LoVo (cell line): ENCODE results near the gene SLC26A8.
"Not testable (repeated sequence)": the region's sequence is repeated elsewhere in the genome, so short reads cannot be mapped to it uniquely, and the experiment has no call there.

ENCODE experiments used
- DNase-seq: peaks from one replicate; pipeline ENCODE4 v3.0.0-alpha.2; 2016; ENCODE audit warnings: low spot score

Gene SLC26A8

GRCh38 chr6:36050305-36050704 is 25.9 kb upstream of the SLC26A8 start:
- no peak for DNase-seq

DNA sequence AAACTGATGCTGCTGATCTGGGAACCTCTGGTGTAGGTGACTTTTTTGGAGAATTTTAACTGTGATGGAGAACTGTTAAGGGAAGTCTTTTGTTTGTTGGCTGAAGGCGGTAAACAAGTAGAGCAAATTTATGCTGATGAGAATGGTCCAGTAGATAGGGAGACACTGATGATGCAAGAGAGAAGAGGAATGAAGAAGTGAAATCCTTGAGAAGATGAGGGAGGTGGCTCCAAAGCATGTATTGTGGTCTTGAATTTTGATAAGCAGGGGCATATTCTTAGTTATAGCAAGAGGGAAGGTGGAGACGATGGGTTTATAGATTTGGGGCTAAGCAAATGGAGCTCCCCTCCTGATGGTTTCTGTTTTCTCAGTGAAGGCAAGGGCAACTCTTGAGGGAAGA is 25.1 kb upstream of the SLC26A8 start:
- no peak for DNase-seq

DNA sequence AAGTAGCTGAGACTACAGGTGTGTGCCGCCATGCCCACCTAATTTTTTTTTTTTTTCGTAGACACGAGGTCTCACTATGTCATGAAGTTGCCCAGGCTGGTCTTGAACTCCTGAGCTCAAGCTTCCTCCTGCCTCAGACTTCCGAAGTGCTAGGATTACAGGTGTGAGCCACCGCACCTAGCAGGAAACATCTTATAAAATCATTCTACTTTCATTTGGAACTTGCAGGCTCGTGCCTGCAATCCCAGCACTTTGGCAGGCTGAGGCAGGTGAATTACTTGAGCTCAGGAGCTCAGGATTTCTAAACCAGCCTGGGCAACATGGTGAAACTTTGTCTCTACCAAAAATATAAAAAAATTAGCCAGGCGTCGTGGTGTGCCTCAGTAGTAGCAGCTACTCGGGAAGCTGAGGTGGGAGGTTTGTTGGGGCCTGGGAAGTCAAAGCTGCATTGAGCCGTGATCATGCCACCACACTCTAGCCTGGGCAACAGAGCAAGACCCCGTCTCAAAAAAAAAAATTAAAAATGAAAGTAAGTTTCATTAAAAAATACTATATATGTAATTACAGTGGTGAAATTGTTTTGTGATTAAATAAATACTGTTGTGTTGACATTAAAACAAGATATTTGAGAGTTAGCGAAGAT is 18.3 kb upstream of the SLC26A8 start:
- DNase-seq: no peak

- no peak for DNase-seq
Measured at GRCh38 chr6:36040958-36041357, 16.5 kb upstream of the SLC26A8 start.

GRCh38 chr6:36039112-36039511 is 14.7 kb upstream of the SLC26A8 start:
- DNase-seq: no peak

DNA sequence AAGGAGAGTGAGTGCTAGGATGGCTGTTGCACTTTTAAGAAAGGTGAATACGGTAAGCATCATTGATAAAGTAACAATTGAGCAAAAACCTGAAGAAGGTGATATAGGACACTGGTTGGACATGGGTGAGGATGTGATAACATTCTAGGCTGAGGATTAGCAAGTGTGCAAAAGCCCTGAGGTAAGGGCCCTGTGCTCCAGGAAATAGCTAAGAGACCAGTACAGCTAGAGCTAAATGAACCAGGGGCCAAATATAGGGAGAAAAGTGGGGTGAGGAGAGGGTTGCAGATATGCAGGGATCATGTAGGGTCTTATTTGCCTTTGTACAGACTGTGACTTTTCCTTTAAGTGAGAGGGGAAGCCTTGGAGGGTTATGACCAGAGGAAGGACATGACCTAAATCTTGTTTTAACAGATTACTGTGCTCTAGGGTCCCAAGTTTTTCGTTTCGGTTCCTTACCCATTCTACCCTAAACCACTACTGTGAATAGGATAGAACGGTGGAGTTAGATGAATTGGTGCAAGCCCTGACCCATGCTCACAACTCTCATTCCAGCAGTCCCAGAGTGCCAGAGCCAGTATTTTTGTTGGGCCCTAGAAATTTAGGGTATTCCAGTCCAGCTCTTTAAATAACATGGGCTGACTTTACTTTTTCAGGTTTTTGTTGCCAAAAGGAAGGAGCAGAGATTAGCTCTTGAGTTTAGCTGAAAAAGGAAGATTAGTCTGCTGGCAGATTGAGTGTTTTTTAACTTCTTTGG is 13.9 kb upstream of the SLC26A8 start:
- DNase-seq: no peak

DNA sequence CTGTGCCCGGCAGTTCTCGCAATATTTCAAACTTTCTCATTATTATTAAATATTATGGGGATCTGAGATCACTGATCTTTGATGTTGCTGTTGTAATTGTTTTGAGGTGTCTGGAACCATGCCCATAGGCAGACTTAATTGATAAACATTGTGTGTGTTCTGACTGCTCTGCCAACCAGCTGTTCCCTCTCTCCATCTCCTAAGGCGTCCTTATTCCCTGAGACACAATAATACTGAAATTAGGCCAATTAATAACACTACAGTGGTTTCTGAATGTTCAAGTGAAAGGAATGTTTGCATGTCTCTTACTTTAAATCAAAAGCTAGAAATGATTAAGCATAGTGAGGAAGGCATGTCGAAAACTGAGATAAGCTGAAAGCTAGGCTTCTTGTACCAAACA is 10.8 kb upstream of the SLC26A8 start:
- no peak for DNase-seq

DNA sequence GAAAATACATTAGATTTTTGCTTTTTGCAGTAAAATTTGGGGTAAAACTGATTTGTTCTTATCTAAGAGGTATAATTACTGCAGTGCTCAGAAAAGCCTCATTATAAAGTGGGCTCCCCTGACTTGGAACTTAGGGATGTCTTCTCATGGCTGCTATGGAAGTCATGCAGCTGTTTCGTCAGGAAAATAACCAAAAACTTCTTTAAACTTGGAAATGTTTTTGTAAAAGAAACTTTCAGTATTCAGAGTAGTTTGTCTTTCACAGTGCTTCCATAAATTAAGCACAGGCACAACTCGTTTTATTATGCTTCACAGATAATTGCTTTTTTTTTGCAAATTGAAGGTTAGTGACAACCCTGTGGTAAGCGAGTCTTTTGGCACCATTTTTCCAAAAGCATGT is 10.0 kb upstream of the SLC26A8 start:
- DNase-seq: no peak

DNA sequence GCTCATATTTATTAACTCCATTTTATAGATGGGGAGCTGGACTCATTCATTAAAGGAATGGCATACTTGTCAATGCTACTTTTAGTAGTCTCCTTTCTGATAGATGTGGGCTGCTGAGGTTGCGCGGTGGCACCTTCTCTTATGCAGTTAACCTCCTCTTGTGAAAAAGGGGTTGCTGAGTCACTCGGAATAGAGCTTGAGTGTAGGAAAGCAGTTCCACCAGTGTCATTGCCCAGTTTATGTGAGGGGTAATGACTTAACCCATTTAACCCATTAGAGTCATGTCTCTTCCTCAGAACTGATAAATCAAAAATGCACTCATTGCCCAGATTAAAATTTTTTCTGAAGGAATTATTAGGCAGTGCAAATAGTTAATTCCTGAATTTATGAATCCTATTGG is 9.5 kb upstream of the SLC26A8 start:
- no peak for DNase-seq

- not testable (repeated sequence) for DNase-seq
Measured at GRCh38 chr6:36033144-36033543, 8.7 kb upstream of the SLC26A8 start.

GRCh38 chr6:36032261-36032660 is 7.8 kb upstream of the SLC26A8 start:
- DNase-seq: no peak

DNA sequence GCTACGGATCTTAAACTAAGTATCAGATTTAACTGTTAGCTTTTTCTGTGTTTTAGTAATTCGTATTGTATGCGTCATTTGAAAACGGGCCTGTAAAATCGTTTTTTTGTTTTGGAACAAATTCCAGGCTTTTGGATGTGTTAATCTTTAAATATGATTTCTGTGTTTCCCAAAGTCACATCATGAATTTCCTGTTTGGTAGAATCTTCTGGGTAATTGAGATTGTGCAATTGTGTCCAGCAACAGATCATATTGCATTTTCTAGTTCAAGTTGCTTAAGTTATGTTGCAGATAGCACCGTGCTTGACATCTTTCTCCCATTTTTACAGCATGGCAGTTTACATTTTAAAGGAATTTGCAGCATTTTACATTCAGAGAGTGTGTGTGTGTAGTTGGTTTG is 5.0 kb upstream of the SLC26A8 start:
- DNase-seq: peak; percentile 19

- peak; percentile 56 for DNase-seq
Measured at GRCh38 chr6:36028877-36029324, 4.5 kb upstream of the SLC26A8 start.

- DNase-seq: peak; percentile 23
Measured at GRCh38 chr6:36028088-36028876, 3.8 kb upstream of the SLC26A8 start.

DNA sequence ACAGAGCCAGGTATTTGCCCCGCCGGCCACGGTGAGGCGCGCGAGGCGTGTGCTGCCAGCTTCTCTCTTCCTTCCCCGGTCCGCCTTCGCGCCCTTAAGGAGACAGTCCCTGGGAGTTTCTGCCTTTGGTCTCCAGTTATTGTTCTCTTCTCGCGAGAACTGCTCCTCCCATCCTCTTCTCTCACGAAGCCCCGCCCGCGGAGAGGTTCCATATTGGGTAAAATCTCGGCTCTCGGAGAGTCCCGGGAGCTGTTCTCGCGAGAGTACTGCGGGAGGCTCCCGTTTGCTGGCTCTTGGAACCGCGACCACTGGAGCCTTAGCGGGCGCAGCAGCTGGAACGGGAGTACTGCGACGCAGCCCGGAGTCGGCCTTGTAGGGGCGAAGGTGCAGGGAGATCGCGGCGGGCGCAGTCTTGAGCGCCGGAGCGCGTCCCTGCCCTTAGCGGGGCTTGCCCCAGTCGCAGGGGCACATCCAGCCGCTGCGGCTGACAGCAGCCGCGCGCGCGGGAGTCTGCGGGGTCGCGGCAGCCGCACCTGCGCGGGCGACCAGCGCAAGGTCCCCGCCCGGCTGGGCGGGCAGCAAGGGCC is 3.2 kb upstream of the SLC26A8 start, which contains the start of gene MAPK14:
Gene MAPK14 (plus strand): TSS at position 308 of the 587 bp plus-strand sequence. CDS start 350 bp downstream, outside the sequence.
- DNase-seq: peak; percentile 100

DNA sequence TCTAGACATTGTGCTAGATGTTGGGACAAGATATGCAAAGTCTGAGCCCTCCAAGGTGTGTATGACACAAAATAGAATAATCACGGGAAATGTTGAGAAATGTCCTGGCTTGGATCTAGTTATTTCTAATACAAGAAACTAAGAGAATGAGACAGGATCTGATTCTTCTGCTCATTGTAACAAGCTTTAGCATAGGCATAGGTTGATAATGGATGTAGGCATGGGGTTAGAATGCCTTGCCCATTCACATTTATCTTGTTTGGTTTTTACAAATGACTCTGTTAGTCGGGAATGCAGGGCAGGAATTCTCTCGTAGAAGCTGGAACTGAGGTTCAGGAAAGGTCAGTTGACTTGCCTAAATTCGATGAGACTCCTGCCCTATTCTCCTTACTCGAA is 1.5 kb upstream of the SLC26A8 start:
- no peak for DNase-seq

DNA sequence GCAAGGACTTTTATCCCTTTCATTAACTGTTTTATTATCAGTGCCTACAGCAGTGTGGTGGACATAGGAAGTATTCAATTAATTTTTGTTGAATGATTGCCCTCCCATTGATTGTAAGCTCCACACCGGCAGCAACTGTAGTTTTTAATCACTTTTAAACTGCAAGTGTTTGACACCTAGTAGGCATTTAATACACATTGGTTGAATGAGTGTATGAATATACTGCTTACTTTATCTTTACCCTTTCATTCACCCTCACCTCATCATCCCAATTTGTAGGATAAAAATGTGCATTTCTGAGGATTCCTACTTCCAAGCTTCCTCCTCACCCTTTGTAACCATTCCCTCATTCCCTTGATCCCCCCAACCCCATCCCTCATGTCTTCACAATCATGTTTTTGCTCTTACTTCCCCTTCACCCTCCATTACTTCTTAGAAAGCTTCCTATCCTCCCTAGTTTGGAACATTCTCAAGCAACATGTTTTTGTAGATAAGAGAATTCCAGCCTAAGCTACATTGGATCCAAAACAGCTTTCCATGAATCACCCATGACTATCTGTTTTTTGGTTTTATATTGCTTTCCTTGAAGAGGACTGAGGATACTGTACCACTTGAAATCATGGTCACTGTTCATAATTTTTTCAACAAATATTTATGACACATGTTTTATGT is 955 bp upstream of the SLC26A8 start:
- no peak for DNase-seq

- DNase-seq: no peak
Measured at GRCh38 chr6:36020154-36020553, 4.3 kb downstream of the SLC26A8 start.

DNA sequence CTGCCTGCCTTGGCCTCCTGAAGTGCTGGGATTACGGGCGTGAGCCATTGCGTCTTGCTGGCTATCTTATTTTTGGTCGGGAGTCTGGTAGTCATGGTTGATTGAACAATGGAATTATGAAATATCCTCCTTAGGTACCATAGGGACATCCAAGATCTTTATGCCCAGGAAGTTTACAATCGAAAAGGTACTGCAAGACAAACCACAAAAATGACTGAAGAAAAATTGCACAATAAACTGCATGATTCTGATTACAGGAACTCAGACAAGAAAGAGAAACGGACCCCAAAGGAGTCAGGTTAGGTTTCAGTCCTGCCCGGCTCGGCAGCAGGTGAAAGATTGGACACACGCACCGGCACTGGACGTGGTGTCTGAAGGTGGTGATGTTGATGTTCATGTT is 5.3 kb downstream of the SLC26A8 start:
- DNase-seq: no peak

- no peak for DNase-seq
Measured at GRCh38 chr6:36018339-36018738, 6.1 kb downstream of the SLC26A8 start.

DNA sequence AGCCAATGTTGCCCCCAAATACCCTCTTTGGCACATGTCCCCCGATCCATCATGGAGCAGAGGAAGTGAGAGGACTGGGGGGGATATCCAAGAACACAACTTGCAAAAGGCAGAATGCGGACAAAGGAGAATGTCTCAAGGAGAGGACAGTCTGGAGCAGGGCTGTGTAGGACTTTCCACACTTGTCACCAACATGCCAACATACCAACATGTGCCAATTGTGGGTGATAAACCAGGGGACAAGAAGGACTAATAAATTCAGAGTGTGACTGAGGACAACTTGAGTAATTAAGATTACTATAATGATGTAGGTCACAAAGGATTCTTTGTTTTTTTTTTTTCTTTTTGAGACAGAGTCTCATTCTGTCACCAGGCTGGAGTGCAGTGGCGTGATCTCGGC is 8.8 kb downstream of the SLC26A8 start:
- DNase-seq: no peak

DNA sequence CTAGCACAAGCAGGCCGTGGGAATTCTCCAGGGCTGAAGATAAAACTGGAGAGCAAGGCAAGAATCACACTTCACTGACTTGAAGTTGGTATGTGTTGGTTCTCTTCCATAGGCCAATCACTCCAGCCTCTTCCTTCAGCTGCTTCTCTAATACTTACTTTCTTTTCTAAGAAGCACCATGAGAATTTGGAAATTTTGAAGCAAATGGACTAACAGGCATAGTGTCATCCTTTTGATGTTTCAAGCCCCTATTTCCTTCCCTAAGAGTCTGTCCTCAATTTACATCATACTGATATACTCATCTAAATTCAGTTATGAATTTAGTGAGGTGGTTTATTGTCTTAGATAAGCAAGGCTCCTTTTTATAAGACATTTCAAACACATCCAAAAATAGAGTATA is 24.0 kb downstream of the SLC26A8 start:
- no peak for DNase-seq
